HG03469 (cell line): ENCODE results near the gene CDRT15.
"Not testable (repeated sequence)": the region's sequence is repeated elsewhere in the genome, so short reads cannot be mapped to it uniquely, and the experiment has no call there.

Source experiments
- ATAC-seq: cut with Tn5 transposase; IDR thresholded peaks from one replicate; pipeline ENCODE4 v1.9.1; 2021; ENCODE audit warnings: mild to moderate bottlenecking, moderate library complexity, moderate number of reproducible peaks; ENCODE audit not compliant: unreplicated experiment

The CDRT15 gene

GRCh38 chr17:14209215-14209614 lies 27.4 kb downstream of the CDRT15 start:
- no peak for ATAC-seq

GRCh38 chr17:14207791-14208190 lies 28.9 kb downstream of the CDRT15 start:
- ATAC-seq, result no peak

- ATAC-seq, result no peak
These were observed 29.8 kb downstream of the CDRT15 start for GRCh38 chr17:14206891-14207290.

- ATAC-seq, result no peak
These were observed 30.6 kb downstream of the CDRT15 start for GRCh38 chr17:14205992-14206461.

- no peak for ATAC-seq
These were observed 31.3 kb downstream of the CDRT15 start for GRCh38 chr17:14205380-14205779.

- no peak for ATAC-seq
These were observed 32.1 kb downstream of the CDRT15 start for GRCh38 chr17:14204546-14204945.

GRCh38 chr17:14204084-14204483 lies 32.6 kb downstream of the CDRT15 start:
- ATAC-seq, result no peak

- no peak for ATAC-seq
These were observed 33.3 kb downstream of the CDRT15 start for GRCh38 chr17:14203388-14203787.

GRCh38 chr17:14202388-14203166 lies 34.1 kb downstream of the CDRT15 start:
- no peak for ATAC-seq

- ATAC-seq, result no peak
These were observed 34.7 kb downstream of the CDRT15 start for GRCh38 chr17:14201988-14202380.

GRCh38 chr17:14201021-14201987 lies 35.4 kb downstream of the CDRT15 start:
- ATAC-seq, result no peak

- ATAC-seq, result no peak
These were observed 36.3 kb downstream of the CDRT15 start for GRCh38 chr17:14200354-14200753.

- no peak for ATAC-seq
These were observed 37.1 kb downstream of the CDRT15 start for GRCh38 chr17:14199601-14200000.

- no peak for ATAC-seq
These were observed 38.1 kb downstream of the CDRT15 start for GRCh38 chr17:14198575-14198974.

GRCh38 chr17:14198013-14198412 lies 38.6 kb downstream of the CDRT15 start:
- ATAC-seq, result no peak

GRCh38 chr17:14197586-14197985 lies 39.1 kb downstream of the CDRT15 start:
- ATAC-seq, result no peak

GRCh38 chr17:14197057-14197456 lies 39.6 kb downstream of the CDRT15 start:
- ATAC-seq, result no peak

GRCh38 chr17:14196377-14196997 lies 40.2 kb downstream of the CDRT15 start:
- no peak for ATAC-seq

GRCh38 chr17:14192636-14193344 lies 43.9 kb downstream of the CDRT15 start:
- peak; percentile 71 for ATAC-seq

GRCh38 chr17:14192039-14192438 lies 44.6 kb downstream of the CDRT15 start:
- ATAC-seq, result not testable (repeated sequence)

- ATAC-seq, result not testable (repeated sequence)
These were observed 45.2 kb downstream of the CDRT15 start for GRCh38 chr17:14191469-14191868.
